Left lobe of liver (tissue), 2 donors: Measurements from ENCODE around the gene GPR146. TPM values are rescaled to one million over a fixed set of nuclear protein-coding genes. Genes with fewer than 3 reads are reported as not detected.

Source experiments
- ATAC-seq: fragments of 200-7000 bp; cut with Tn5 transposase; one replicate; pipeline ENCODE4 v1.9.1; 2020; ENCODE audit warnings: mild to moderate bottlenecking, moderate library complexity
- DNase-seq: peaks from one replicate; pipeline ENCODE4 v3.0.0-alpha.2; 2020; ENCODE audit warnings: low spot score
- total RNA-seq: library from RNA; stranded (reverse); gene quantifications from one replicate; pipeline ENCODE4 v1.2.1, GENCODE V29; 2021
- donor health status: DM: no; HTN: no; CAD: no; lungs with moderate emphysema.
- donor health status: DM: no; HTN: yes; CAD: no.

The GPR146 gene
- total RNA-seq, 1 donor from 2014 or later, result 28.1 TPM

DNA sequence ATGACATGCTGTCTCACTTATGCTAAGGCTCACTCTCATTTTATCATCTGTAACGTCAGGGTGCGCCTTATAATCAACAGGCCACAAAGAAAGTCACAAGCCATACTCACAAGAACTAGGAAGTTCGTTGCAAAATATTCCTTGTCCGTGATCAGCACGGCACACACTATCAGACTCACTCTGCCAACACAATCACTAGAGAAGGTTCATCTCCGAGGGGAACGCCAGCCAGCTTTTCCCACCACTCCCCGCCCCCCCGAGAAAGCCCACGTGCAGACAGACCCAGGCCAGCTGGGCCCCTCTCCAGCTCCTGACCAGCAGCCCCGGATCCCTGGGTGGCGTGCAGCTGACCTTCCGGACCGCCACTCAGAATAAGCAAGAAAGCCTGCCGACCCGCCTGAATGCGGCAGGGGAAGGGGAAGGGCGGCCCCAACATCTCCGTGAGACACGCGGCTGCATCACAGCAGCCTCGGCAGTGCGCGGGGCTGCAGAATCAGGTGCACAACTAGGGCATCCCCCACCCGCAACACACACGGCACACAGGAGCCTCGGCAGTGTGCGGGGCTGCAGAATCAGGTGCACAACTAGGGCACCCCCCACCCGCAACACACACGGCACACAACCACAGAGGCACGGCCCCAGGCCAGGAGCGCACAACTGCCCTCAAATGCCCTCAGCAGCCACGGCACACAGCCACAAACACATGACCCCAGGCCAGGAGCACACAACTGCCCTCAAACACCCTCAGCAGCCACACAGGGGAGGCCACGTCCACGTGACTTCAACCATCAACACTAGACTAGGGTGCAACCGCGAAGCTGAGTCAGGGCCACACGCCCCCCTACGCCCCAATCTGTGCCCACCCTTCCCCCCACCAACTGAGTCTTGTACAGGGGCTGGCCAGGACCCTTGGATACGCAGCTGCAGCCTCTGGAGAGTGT, 2.5 kb upstream of the GPR146 start:
- DNase-seq, result no peak
- no peak for ATAC-seq

DNA sequence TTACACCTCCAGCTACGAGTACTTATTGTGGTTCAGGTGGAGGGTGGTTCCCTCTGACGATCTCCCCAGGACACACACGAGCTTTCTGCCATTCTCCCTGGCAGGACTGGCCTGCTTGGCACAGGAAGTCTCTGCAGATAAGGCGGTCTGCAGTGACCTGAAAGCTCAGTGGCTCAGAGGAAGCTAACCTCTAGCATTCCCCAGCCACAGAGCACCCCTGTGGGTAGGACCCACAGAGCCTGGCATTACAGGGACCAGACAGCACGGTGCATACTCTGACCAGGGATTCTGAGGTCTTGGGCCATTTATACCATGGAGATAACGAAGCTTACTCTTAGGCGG, 1.9 kb upstream of the GPR146 start:
- DNase-seq (no peak), ATAC-seq (no peak)

DNA sequence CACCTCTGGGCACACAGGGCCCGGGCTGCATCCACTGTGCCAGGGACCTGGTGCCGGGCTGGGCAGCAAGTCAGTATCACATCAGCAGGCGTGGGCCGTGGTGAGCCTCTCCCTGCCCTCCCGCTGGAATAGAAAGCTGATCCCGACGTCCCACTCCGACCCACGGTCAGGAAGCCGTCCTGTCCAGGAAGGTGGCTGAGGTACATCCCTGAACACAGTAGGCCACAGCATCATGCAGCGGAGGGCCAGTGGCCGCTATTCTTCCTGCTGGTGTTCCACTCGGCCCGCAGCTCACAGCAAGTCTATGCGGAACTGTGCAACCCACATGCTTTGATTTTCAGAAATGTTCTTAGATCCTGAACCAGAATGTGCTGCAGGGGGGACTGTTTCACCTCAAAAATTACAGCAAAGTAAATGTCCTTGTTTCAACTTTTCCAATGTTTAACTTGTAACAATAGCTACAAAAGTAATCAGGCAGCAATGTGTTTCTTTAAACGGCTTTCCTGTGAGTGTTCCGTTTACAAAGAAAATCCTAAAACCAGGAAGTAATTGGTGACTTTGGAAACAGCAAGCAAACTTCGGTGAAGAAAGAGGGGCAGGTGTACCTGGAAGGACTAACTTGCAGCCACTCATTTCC, 676 bp upstream of the GPR146 start:
- DNase-seq, result peak; percentile 69
- peak; percentile 34 for ATAC-seq

DNA sequence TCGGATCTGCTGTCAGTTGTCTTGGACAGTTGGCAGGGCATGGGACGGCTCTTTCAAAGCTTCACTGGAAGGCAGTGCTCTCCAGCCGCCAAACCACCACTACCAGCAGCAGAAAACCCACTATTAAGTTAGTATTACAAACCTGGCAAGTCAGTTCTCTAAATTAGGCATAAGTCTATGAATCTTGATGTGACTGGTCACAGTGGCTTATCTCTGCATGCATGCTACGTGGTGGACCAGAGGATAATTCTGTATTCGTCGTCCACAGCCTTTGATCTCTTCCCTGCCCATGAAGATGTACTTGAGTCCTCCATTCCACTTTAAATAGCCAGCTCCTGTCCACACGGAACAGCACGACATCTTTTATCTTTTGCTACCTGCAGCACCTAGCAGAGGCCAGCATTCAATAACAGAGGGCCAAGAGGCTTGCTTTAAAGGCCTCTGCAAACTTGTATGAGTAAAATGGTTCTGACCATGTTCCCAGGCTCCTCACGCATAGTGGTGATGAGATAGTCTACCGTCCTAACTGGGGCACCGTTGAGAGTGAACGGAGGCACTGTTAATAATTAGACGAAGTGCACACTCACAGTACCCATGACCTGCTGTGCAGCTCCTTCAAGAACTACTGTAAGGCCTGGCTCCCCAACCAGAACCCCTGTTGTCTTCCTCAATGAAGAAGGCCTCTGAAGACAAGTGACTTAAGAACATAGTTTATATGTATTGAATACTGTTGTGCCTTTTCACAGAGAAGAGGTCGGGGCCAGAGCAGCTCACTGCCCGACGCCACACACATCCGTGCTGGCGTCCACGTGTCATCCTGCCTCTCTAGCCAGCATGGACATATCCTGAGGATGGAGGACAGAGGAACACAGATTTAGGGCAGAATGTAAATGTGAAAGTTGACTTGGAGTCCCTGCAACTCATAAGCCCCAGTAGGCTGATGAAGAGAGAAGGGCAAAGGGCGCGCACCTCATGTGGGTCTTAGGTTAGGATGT, 1.0 kb downstream of the GPR146 start:
- peak; percentile 58 for DNase-seq
- peak; percentile 39 for ATAC-seq

DNA sequence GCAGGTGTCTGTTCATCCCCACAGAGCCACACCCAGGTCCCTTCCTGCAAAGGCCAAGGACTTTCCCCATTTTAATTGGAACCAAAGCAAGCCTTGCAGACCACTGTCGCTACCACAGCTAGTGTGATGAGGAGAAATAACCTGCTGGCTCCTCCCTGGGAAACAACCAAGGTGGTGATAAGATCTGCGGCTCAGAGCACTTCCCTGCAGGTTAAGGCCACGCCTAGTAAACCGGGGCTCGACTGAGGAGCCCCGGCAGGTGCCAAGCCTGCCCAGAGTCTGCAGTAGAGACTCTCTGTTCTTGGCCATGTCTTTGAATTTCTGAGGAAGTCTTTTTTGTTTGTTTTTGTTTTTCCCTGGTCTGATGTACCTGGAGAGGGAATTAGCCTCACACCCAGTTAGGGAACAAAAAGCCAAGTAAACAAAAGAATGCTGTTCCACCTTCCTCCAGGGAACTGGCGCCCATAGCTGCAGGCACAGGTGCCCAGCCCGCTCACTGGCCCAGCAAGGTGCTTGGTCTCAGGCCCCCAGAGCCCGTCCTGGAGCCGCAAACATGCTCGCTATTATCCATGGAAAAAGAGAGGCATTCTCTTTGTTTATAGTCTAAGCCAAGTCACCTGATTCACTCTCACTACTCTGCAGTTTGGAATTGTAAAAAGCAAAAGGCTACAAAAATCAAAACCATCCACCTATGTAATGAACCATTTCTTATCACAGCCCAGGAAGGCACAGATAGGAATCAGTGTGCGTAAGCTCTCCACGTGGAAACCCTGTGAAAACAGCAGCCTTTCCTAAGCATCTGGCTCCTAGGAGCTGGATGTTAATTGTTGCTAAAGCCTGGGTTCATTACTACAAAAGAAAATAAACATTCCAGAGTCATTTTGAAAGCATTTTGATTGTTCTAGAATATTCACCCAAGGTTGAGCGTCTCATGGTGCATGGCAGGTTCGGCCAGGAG, 2.7 kb downstream of the GPR146 start:
- ATAC-seq, result no peak
- no peak for DNase-seq

DNA sequence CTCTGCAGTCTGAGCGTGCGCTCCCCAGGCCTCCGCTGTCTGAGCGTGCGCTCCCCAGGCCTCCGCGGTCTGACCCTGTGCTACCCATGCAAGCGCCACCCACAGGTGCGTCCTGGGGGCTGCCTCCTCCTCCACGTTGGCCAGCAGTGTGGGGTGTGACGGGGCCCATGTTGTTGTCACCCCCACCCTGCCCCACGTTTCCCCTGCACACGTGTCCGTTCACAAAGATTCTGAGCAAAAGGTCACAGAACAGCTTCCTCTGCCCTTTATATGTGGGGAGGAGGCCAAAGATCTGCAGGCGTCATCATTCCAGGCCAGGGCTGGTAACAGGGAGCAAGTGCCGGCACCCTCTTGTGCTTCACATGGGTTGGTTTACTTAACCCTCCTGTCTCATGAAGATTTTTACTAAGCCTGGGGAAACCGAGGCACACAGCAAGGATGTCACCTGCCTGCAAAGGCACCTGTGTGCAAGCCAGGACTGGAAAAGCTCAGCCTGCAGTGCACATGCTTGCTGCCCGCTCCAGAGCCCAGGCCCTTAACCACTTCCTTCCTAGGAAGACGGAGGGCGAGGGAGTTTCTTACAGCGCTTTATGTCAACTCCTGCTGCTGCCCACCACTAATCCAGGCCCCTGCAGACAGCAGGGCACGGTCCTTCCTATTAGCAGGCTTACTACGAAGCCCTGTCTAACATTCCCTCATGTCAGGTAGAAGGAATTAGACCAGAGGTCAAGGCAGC, 4.8 kb downstream of the GPR146 start:
- peak; percentile 85 for DNase-seq
- ATAC-seq, result peak; percentile 51

DNA sequence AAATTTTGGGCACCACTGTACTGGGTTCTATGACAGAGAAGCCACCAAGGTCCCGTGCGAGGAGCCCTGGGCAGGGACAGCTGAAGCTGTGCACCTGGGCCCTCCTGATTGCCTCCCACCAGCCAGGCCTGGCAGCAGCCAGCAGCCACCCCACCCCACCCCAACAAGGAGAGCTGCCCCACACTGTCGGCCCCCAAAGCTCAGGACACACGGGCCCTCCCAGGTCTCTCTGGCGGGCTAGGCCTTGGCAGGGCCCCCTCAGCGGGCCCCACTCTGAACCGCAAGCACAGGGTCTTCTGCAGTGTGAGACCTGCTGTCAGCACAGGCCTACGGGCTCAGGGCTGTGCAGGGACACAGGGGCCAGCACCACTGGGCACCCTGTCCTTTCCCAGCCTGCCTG, 5.5 kb downstream of the GPR146 start:
- no peak for DNase-seq
- no peak for ATAC-seq

DNA sequence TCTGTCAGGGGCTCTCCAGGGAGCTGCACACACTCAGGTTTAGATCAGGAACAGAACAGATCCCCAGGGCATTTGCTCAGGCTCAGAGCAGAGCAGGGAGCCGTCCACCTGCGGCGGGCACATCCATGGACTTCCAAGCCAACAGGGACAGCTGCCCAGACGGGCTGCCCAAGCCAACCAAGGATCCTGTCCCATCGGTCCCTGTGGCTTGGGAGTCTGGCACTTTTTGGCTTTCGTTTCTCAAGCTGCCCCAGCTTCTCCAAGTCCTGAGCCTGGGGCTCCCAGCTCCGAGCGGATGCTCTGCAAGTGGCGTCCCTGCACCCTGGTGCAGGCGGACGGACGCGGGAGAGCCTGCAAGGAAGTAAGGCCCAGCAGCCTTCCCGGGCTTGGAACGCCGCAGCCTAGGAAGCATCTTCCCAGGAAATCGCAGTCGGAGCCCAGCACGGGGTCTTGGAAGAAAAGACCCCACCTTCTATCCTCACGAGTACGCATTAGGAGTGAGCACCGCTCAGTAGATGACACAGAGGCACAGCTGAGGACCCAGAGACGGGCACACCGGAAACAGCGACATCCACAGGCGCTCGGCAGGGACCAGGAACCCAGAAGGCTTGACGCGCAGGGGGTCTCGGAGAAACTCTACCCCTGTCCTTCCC, 6.0 kb downstream of the GPR146 start:
- peak; percentile 10 for ATAC-seq
- no peak for DNase-seq

DNA sequence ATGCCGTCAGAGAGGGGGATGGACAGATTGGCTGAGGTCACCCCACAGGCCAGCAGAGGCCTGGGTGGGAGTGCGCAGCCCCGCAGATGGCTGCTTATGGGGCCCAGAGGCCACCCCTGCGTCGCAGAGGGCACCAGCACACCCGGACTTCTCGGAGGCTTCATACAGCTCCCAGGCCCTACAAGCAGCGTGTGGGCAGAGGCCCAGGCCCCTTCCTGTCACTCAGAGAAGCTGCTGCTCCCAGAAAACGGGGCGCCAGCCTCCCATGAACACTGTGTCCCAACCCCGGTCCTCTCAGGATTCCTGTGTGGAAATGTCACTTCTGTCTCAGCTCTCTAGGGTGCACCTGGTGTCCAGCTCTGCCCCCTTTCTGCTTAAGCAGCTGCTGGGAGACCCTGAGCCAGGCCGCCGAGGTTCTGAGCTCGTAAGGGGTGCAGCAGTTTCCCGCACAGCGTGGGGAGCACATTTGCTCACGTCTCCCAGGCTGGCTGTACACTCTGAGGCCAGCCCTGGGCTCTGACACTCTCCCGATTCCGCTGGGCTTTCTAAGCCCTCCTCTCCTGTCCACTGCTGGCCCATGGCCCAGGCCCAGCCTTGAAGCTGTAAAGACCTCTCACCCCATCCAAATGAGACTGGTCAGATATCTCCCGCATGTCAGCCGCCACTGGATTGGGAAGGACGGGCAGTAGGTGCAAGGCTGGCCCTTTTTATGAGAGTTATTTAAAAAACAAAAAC, 6.8 kb downstream of the GPR146 start:
- DNase-seq, result no peak

DNA sequence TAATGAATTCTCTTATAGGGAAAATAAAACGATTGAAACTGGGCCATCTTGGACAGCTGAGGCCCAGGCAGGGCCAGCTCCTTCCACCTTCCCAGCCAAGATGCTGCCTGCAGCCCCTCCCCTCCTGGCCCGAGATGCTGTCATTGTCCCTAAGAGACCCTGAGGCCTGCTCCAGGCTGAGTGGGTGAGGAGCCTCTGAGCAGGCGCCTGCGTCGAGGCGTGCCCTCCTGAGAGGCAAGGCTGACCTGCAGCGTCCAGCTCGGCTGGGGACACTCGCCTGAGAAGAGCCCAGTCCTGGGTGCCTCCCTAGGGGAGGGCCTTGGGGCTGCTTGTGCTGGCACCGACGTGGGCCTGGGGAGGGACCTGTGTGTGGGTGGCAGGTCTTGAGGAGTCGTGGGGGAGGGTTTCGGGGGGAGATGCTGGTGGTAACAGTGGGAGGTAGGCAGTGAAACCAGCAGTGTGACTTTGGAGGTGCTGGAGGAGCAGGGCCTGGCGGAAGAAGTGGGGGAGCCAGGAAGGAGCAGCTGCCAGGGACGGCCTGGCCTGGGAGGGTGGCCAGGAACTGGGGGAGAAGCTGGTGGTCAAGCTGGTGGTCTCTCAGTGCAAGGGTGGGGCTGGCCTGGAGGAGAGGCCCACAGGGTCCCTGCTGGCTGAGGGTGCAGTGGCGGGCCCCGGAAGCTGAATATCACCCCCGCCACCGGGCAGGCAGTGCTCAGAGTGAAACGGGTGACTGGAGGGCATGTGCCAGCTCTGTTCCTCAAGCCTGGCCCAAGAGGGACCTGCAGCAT, 7.9 kb downstream of the GPR146 start:
- no peak for DNase-seq
- no peak for ATAC-seq

More for the DNA sequence above, 6.8 kb downstream of the GPR146 start:
- ATAC-seq, result no peak

DNA sequence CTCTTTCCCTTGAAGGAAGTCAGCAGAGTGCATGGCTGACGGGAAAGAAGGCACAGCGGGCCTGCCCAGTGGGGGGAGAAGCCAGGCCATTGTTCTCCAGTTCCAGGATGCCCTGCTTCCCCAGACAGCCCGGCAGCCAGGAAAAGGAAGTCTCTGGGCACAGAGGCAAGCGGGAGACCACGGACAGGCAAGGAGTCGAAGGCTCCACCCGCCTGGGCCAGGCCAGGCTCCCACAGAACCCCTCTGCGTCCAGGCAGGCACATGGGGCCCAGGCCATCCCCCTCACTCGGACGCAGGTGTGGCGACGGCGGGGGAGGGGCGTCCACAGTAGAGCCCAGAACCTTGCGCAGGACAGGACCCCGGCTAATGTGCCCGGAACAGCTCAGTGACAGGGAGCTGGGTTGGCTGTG, 8.7 kb downstream of the GPR146 start:
- DNase-seq (no peak), ATAC-seq (no peak)

DNA sequence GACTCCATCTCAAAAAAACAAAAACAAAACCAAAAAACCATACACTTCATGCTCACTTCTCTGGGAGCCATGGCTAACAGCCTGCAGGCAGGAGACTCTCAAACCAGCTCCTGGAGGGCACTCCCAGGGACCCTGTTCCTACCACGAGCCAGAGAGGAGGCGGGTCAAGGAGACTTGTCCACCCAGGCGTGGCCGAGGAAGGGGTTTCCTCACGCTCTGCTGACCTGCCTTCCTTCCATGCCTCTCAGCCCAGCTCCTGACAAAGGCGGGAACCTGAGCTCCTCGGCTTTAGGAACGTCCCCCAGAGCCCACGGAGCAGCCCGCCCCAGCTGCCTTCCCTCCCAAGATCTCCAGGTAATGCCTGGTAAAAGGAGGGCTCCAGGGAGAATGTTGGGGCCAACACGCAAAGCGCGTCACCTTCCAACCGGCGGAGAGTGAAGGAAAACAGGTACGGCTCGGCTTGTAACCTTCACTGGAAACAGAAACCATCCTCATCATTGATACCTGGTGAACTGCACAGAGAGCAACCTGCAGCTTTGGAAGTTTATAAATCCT, 9.5 kb downstream of the GPR146 start:
- ATAC-seq, result no peak
- DNase-seq, result no peak

DNA sequence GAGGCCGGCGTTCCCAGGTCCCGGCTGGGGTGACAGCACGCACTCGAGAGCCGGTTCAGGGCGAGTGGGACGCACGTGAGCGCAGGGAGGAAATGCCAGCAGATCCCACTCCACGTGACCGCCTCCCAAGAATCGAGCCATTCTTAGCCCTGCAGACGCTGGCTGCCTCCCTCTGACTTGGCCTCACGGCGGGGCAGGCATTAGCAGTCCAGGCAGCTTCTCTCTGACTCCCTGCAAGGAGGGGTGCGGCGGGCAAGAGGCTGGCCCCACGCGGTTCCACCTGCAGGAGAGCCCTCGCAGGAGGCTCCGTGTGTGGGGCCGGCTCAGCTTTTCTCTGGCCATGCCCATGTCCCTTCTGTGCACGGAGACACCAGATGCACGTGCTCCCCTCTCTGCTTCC, 10.1 kb downstream of the GPR146 start:
- DNase-seq (no peak), ATAC-seq (no peak)

DNA sequence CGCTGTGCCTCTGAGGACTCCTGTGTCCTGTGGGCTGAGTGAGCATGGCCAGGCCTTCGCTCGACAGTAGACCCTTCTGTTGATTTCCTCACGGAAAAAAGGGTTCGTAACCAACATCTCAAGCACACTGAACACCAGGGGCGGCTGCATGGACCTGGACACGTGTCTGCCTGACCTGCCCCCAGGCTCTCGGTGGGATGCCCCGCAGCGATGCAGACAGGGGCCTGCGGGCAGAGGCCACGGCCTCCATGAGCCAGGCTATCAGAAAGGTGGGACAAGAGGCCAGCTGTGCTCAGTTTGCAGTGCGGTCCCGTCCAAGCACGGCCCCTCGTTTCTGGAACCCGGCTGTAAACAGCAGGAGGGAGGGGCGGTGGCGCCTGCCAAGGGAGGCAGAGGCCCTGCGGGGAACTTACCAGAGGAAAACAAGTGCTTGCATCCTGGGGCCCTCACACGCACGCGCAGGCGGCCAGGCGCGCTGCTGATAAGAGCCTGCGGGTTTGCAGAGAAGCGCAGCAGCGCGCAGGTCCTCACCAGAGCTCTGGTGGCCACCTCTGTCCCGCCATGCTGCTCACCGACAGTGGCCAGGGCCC, 10.6 kb downstream of the GPR146 start:
- DNase-seq, result no peak
- ATAC-seq, result peak; percentile 5

DNA sequence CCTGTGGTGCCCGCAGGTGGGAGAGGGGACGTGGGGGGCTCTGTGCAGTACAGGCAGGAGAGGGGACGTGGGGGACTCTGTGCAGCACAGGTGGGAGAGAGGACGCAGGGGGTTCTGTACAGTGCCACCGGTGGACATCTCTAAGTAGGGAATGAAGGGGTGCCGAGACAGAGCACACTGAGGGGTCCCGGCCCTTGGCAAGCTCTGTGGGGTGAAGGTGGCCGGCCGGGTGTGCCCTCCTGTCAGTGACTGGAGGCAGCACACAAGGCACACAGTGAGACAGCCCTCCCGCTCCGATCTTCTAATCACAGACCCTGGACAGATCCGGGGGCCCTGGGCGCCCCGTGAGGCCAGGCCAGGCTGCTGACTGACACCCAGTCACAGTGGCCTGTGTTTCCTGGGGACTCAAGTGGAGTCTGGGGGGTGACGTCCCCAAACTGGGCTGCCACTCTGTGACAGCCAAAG, 11.2 kb downstream of the GPR146 start:
- ATAC-seq (no peak), DNase-seq (no peak)

DNA sequence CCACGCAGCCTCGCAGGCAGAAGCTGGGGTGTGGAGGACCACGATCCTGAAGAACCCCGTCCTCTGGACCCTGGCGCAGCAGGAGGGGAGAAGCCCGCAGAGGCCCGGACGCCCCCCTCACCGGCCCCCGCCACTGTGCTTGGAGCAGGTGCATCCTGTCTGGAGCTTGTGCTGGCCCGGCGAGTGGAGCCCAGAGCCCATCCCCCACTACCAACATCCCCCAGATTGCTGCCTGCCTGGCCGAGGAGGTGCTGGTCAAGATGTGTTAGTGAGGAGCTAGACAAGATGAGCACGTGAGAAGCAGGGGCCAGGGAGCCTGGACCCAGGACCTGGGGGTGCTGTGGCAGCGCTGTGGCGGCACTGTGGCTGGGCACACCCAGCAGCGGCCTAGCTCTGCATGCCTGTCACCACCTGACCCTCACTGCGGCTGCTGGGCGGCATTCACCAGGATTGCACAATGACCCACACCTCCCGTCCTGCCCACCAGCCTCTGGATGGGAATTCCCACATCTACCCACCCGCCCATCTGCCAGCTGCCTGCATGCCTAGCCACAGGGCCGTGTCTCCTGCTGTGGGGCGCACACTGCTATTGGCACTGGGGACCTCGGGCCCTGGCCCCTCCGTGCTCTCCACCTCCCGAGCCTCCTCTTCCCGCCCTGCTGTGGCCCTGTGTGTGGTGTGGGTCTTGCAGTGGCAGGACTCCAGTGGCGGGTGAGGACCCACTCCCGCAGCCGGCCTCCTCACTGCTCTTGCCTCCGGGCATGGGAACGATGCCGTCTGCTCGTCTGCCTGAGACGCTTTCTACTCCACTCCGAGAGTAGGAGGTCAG, 11.8 kb downstream of the GPR146 start:
- DNase-seq (no peak), ATAC-seq (peak; percentile 61)
